CD4-positive, alpha-beta T cell treated with Interleukin-15 for 4 hours (primary cell): Measurements from ENCODE around the gene CHST1.

ENCODE experiments used
- DNase-seq: peaks from one replicate; pipeline ENCODE4 v3.0.0-alpha.2; 2020; ENCODE audit warnings: low spot score

Gene CHST1

GRCh38 chr11:45674481-45675190, 9.2 kb upstream of the CHST1 start:
- DNase-seq = no peak

GRCh38 chr11:45673441-45673840, 8.0 kb upstream of the CHST1 start:
- no peak for DNase-seq

- no peak for DNase-seq
Observed at GRCh38 chr11:45672593-45672992, 7.2 kb upstream of the CHST1 start.

GRCh38 chr11:45671246-45672171, 6.1 kb upstream of the CHST1 start:
- DNase-seq = no peak

GRCh38 chr11:45670386-45671135, 5.1 kb upstream of the CHST1 start:
- DNase-seq = no peak

GRCh38 chr11:45669956-45670355, 4.5 kb upstream of the CHST1 start:
- DNase-seq = no peak

GRCh38 chr11:45669146-45669545, 3.7 kb upstream of the CHST1 start:
- DNase-seq = no peak

- DNase-seq = no peak
Observed at GRCh38 chr11:45667929-45668680, 2.7 kb upstream of the CHST1 start.

GRCh38 chr11:45666648-45667642, 1.5 kb upstream of the CHST1 start:
- no peak for DNase-seq

GRCh38 chr11:45665933-45666647, 668 bp upstream of the CHST1 start:
- no peak for DNase-seq

GRCh38 chr11:45664376-45665205, 831 bp downstream of the CHST1 start:
- DNase-seq = no peak

- no peak for DNase-seq
Observed at GRCh38 chr11:45663486-45664375, 1.7 kb downstream of the CHST1 start.

- no peak for DNase-seq
Observed at GRCh38 chr11:45662665-45663485, 2.5 kb downstream of the CHST1 start.

- no peak for DNase-seq
Observed at GRCh38 chr11:45662096-45662664, 3.2 kb downstream of the CHST1 start.

GRCh38 chr11:45661439-45662055, 3.9 kb downstream of the CHST1 start:
- DNase-seq = no peak

GRCh38 chr11:45660729-45661438, 4.5 kb downstream of the CHST1 start:
- DNase-seq = no peak
